Breast epithelium (tissue), 4 donors: ENCODE data around the gene KCNK3. TPM values are rescaled to one million over a fixed set of nuclear protein-coding genes. Genes with fewer than 3 reads are reported as not detected.

Experiments
- DNase-seq, 2 donors: peaks; one replicate each; pipeline ENCODE4 v3.0.0-alpha.2; 2019; ENCODE audit warnings: low spot score in 2 of 2
- H3K27ac ChIP-seq, 2 donors: fragments of 200-600 bp; sonication (generic) in 1 of 2; one replicate each; pipeline ENCODE4 v1.5.1; 2016 to 2019; ENCODE audit warnings: mild to moderate bottlenecking in 1 of 2
- H3K27me3 ChIP-seq, 2 donors: fragments of 200-600 bp; sonication (generic) in 1 of 2; one replicate each; pipeline versions ENCODE4 v1.5.1 to v1.6.0; 2017 to 2019; ENCODE audit warnings: control low read depth in 1 of 2, mild to moderate bottlenecking in 1 of 2
- H3K36me3 ChIP-seq: fragments of 200-600 bp; one replicate; pipeline ENCODE4 v1.5.1; 2019
- H3K4me1 ChIP-seq, 2 donors: fragments of 200-600 bp; sonication (generic); one replicate each; pipeline ENCODE4 v1.5.1; 2016 to 2019; ENCODE audit warnings: control low read depth in 1 of 2
- H3K4me3 ChIP-seq, 3 donors: fragments of 200-600 bp; sonication (generic); 1 replicate in 2 of 3; 2 replicates in 1 of 3; pipeline ENCODE4 v1.5.1; 2016 to 2019; ENCODE audit warnings: mild to moderate bottlenecking in 3 of 3, moderate library complexity in 2 of 3
- H3K9me3 ChIP-seq, 2 donors: fragments of 200-600 bp; sonication (generic) in 1 of 2; one replicate each; pipeline ENCODE4 v1.5.1; 2016 to 2019; ENCODE audit warnings: control low read depth in 1 of 2
- POLR2A ChIP-seq: fragments of 450-650 bp; IDR thresholded peaks from one replicate; pipeline ENCODE4 v1.6.1; 2016; ENCODE audit warnings: antibody characterized with exemption, mild to moderate bottlenecking, moderate library complexity
- POLR2AphosphoS5 ChIP-seq, 3 donors: sonication (generic); formaldehyde crosslinking; IDR thresholded peaks; one replicate each; pipeline ENCODE4 v1.6.1; 2017; ENCODE audit warnings: antibody characterized with exemption in 3 of 3
- intact Hi-C: fragments of 100-400 bp; cut with DNase I; formaldehyde crosslinking; loops from one replicate; pipeline ENCODE4 v1.15.1; 2023; ENCODE audit warnings: low total_unique reads
- total RNA-seq, 3 donors: library from RNA; depleted of rRNA; stranded (reverse); fragments of >200 nt; gene quantifications; one replicate each; pipeline ENCODE4 v1.1.0, GENCODE V29; 2016
- TF ChIP-seq, protein P1 (sequence below), 3 donors: fragments of 450-650 bp; IDR thresholded peaks; one replicate each; pipeline ENCODE4 v1.5.1; 2016 to 2017; ENCODE audit warnings: antibody characterized with exemption in 3 of 3, mild to moderate bottlenecking in 3 of 3, moderate library complexity in 3 of 3

Gene KCNK3
- total RNA-seq, 3 donors from 2014 or later = 0.59 to 2.3 (median 1.4) TPM

- no peaks in the 10 kb centered on the region for H3K9me3 ChIP-seq
- intact Hi-C loops = no loop called here
- no peaks in the 10 kb centered on the region for H3K36me3 ChIP-seq
- no peak overlapping the region for H3K4me3 ChIP-seq
- peaks cover 0 to 7% of the 10 kb centered on the region in 2 donors for H3K4me1 ChIP-seq
- TF ChIP-seq, protein P1, sequence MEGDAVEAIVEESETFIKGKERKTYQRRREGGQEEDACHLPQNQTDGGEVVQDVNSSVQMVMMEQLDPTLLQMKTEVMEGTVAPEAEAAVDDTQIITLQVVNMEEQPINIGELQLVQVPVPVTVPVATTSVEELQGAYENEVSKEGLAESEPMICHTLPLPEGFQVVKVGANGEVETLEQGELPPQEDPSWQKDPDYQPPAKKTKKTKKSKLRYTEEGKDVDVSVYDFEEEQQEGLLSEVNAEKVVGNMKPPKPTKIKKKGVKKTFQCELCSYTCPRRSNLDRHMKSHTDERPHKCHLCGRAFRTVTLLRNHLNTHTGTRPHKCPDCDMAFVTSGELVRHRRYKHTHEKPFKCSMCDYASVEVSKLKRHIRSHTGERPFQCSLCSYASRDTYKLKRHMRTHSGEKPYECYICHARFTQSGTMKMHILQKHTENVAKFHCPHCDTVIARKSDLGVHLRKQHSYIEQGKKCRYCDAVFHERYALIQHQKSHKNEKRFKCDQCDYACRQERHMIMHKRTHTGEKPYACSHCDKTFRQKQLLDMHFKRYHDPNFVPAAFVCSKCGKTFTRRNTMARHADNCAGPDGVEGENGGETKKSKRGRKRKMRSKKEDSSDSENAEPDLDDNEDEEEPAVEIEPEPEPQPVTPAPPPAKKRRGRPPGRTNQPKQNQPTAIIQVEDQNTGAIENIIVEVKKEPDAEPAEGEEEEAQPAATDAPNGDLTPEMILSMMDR (IDR thresholded peaks at IDR 0.05) = no peak
- TF ChIP-seq POLR2A (no peak), POLR2AphosphoS5 (IDR thresholded peaks at IDR 0.05) (no peak)
- H3K27me3 ChIP-seq = peaks cover 0 to 41% of the 10 kb centered on the region in 2 donors
- DNase-seq = no peak
- H3K27ac ChIP-seq = no peak overlapping the region
Observed at GRCh38 chr2:26691161-26691560, 1.4 kb upstream of the KCNK3 start.

DNA sequence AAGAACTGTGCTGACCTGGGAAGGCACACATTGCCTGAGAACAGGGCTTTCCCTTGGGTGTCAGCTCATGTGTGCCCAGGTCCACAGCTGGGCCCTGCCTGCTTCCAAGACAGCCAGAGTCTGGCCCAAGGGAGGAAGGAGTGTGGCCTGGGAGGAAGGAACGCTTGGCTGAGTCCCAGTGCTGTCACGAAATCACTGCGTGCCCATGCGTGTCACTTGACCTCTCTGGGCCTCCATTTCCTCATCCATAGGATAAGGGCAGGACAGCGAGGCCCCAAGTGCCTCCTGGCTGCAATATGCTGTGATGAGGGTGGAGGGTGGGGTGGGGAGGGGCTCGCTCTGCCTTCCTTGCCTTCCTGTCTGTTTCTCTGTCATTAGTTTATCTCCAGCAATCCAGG is 642 bp upstream of the KCNK3 start:
- H3K9me3 ChIP-seq = no peaks in the 10 kb centered on the region
- TF ChIP-seq POLR2AphosphoS5 (IDR thresholded peaks at IDR 0.05) = no peak
- TF ChIP-seq, protein P1 (IDR thresholded peaks at IDR 0.05) = no peak
- TF ChIP-seq POLR2A = no peak
- H3K4me1 ChIP-seq = peaks cover 0 to 7% of the 10 kb centered on the region in 2 donors
- intact Hi-C loops = no loop called here
- no peaks in the 10 kb centered on the region for H3K36me3 ChIP-seq
- peaks cover 0 to 48% of the 10 kb centered on the region in 2 donors for H3K27me3 ChIP-seq
- H3K27ac ChIP-seq = peak overlapping the region in 1 of 2 donors; percentile 36
- H3K4me3 ChIP-seq = peak overlapping the region in 1 of 3 donors; percentile 64
- no peak for DNase-seq

DNA sequence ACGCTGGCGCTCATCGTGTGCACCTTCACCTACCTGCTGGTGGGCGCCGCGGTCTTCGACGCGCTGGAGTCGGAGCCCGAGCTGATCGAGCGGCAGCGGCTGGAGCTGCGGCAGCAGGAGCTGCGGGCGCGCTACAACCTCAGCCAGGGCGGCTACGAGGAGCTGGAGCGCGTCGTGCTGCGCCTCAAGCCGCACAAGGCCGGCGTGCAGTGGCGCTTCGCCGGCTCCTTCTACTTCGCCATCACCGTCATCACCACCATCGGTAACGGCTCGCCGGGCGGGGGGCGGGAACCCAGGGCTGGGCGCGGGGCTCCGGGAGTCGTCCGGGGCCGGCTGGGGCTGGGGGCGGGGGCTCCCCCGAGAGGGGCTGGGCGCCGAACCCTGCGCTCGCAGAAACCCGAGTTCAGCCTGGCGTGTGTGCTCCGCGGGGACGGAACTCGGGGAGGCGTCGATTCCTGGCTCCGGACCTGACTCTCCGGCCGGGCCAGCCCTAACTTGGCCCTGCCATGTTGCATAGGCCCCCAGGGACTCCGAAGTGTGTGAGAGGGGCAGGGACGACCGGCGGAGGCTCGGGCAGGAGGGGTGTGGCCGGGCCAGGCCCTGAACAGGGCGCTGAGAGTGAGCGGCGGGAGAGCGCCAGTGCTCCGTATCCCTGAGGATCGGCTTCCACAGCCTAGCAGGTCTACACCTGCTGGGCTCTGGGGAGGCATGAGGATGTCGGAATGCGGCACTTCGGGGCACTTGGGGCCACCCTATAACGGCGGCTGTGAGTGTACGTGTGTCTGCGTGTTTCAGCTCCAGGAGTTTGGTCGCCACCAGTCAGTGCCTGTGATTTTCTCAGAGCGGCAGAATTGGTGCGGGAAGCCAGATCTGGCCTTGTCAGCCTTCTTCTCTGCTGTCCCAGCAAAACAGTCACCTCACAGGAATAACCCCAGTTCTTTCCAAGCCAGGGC is 651 bp downstream of the KCNK3 start:
- Histone ChIP-seq H3K27ac (no peak overlapping the region), H3K4me3 (peak overlapping the region; percentile 33 to 64 (median 44)), H3K4me1 (peaks cover 0 to 7% of the 10 kb centered on the region in 2 donors)

DNA sequence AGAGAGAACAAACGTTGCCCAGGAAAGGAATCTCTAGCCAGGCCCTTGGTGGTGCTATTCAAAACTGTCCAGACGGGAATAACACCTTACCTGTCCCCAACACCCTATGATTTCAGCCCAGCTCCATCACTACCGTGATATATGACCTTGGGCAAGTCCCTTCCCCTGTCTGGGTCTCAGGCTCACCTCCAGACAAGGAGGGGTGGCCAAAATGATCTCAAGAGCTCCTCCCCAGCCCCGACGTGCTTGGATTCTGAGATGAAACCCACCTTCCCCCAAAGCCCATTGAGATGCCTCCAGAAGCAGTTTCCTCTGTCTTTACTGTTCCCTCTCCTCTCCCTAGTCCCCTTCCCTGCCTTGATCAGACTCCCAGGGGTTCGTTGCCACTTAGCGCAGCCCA is 1.5 kb downstream of the KCNK3 start:
- Histone ChIP-seq H3K27me3 (peaks cover 0 to 61% of the 10 kb centered on the region in 2 donors), H3K4me3 (peak overlapping the region in 1 of 3 donors; percentile 64), H3K27ac (no peak overlapping the region), H3K4me1 (peaks cover 0 to 7% of the 10 kb centered on the region in 2 donors), H3K9me3 (no peaks in the 10 kb centered on the region), H3K36me3 (no peaks in the 10 kb centered on the region)
- no peak for DNase-seq
- TF ChIP-seq POLR2AphosphoS5 (IDR thresholded peaks at IDR 0.05) (no peak), POLR2A (no peak)
- TF ChIP-seq, protein P1 (IDR thresholded peaks at IDR 0.05) = no peak
- intact Hi-C loops = no loop called here

More for the DNA sequence above, 651 bp downstream of the KCNK3 start:
- H3K9me3 ChIP-seq = no peaks in the 10 kb centered on the region
- H3K36me3 ChIP-seq = no peaks in the 10 kb centered on the region
- TF ChIP-seq POLR2AphosphoS5 (IDR thresholded peaks at IDR 0.05) (no peak), POLR2A (no peak)
- TF ChIP-seq, protein P1 (IDR thresholded peaks at IDR 0.05) = no peak
- intact Hi-C loops = no loop called here
- peaks cover 0 to 61% of the 10 kb centered on the region in 2 donors for H3K27me3 ChIP-seq
- no peak for DNase-seq

- H3K4me1 ChIP-seq = peaks cover 0 to 7% of the 10 kb centered on the region in 2 donors
- no peak for TF ChIP-seq POLR2AphosphoS5 (IDR thresholded peaks at IDR 0.05)
- TF ChIP-seq, protein P1 (IDR thresholded peaks at IDR 0.05) = no peak
- no peak for TF ChIP-seq POLR2A
- DNase-seq = no peak
- H3K27ac ChIP-seq = no peak overlapping the region
- H3K4me3 ChIP-seq = no peak overlapping the region
- H3K9me3 ChIP-seq = no peaks in the 10 kb centered on the region
- intact Hi-C loops = no loop called here
- peaks cover 0 to 66% of the 10 kb centered on the region in 2 donors for H3K27me3 ChIP-seq
- H3K36me3 ChIP-seq = no peaks in the 10 kb centered on the region
Observed at GRCh38 chr2:26696351-26696816, 3.9 kb downstream of the KCNK3 start.
